Measurements from ENCODE around the gene RNF220.

DNA sequence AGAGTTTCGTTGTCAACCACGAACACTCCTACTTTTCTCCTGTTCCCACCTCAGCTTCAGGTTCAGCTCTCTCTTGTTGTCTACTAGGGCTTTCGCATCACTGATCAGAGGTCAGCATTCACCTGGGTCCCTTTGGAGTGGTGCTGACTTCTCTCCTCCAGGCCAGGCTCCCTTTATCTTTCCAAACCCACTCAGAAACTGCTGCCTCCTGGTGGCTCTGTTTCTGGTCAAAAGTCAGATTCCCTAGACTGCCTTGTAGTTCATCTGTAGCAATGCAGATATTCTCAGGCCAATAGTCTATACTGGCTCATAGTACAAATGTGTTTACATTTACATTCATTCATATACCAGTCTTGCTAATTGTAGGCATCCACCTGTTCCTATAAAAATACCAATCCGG, 43.6 kb upstream of the RNF220 start:
- no peak for TF ChIP-seq POLR2A (IDR thresholded peaks at IDR 0.05)
- TF ChIP-seq, protein P1, sequence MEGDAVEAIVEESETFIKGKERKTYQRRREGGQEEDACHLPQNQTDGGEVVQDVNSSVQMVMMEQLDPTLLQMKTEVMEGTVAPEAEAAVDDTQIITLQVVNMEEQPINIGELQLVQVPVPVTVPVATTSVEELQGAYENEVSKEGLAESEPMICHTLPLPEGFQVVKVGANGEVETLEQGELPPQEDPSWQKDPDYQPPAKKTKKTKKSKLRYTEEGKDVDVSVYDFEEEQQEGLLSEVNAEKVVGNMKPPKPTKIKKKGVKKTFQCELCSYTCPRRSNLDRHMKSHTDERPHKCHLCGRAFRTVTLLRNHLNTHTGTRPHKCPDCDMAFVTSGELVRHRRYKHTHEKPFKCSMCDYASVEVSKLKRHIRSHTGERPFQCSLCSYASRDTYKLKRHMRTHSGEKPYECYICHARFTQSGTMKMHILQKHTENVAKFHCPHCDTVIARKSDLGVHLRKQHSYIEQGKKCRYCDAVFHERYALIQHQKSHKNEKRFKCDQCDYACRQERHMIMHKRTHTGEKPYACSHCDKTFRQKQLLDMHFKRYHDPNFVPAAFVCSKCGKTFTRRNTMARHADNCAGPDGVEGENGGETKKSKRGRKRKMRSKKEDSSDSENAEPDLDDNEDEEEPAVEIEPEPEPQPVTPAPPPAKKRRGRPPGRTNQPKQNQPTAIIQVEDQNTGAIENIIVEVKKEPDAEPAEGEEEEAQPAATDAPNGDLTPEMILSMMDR (IDR thresholded peaks at IDR 0.05), result peak in 2 of 7 experiments; percentile 8 to 17

Measured in body of pancreas (tissue), 4 donors.